ENCODE results near the gene PIP5K1B.

Gene PIP5K1B

GRCh38 chr9:68925175-68925574 is 220.1 kb downstream of the PIP5K1B start:
- Histone ChIP-seq H3K4me3 (no peak overlapping the region), H3K36me3 (replicated peaks) (no peaks in the 10 kb centered on the region), H3K4me1 (no peaks in the 10 kb centered on the region), H3K27me3 (ENCODE audit: low read depth) (peaks cover 4% of the 10 kb centered on the region; the same call in 1 of the 2 replicates), H3K9me3 (no peaks in the 10 kb centered on the region)
- in situ Hi-C loops (cut with MboI; ENCODE audit: low sequenced_read_pairs) = no loop called here
- no peak for DNase-seq (ENCODE audit: low spot score in 2 of 2)

GRCh38 chr9:68927165-68927564 is 222.1 kb downstream of the PIP5K1B start:
- Histone ChIP-seq H3K36me3 (replicated peaks) (no peaks in the 10 kb centered on the region), H3K4me1 (no peaks in the 10 kb centered on the region), H3K27me3 (ENCODE audit: low read depth) (peaks cover 4% of the 10 kb centered on the region; the same call in 1 of the 2 replicates), H3K9me3 (no peaks in the 10 kb centered on the region), H3K4me3 (no peak overlapping the region)
- DNase-seq (ENCODE audit: low spot score in 2 of 2) = no peak
- in situ Hi-C loops (cut with MboI; ENCODE audit: low sequenced_read_pairs) = no loop called here

GRCh38 chr9:68931821-68932220 is 226.8 kb downstream of the PIP5K1B start:
- 0 out of 2 replicates have a peak, but pooled peaks cover 4% of the 10 kb centered on the region for H3K27me3 ChIP-seq (ENCODE audit: low read depth)
- in situ Hi-C loops (cut with MboI; ENCODE audit: low sequenced_read_pairs) = no loop called here
- DNase-seq (ENCODE audit: low spot score in 2 of 2) = no peak

GRCh38 chr9:68932458-68932857 is 227.4 kb downstream of the PIP5K1B start:
- H3K9me3 ChIP-seq = no peaks in the 10 kb centered on the region
- H3K27me3 ChIP-seq (ENCODE audit: low read depth) = 0 out of 2 replicates have a peak, but pooled peaks cover 4% of the 10 kb centered on the region
- H3K4me3 ChIP-seq = no peak overlapping the region
- no peaks in the 10 kb centered on the region for H3K4me1 ChIP-seq
- no peak for DNase-seq (ENCODE audit: low spot score in 2 of 2)
- in situ Hi-C loops (cut with MboI; ENCODE audit: low sequenced_read_pairs) = no loop called here
- H3K36me3 ChIP-seq (replicated peaks) = no peaks in the 10 kb centered on the region

More at GRCh38 chr9:68931821-68932220, 226.8 kb downstream of the PIP5K1B start:
- H3K36me3 ChIP-seq (replicated peaks) = no peaks in the 10 kb centered on the region
- H3K4me1 ChIP-seq = no peaks in the 10 kb centered on the region
- H3K9me3 ChIP-seq = no peaks in the 10 kb centered on the region
- H3K4me3 ChIP-seq = no peak overlapping the region

GRCh38 chr9:68933434-68934328 is 228.6 kb downstream of the PIP5K1B start:
- Histone ChIP-seq H3K27me3 (ENCODE audit: low read depth) (0 out of 2 replicates have a peak, but pooled peaks cover 1% of the 10 kb centered on the region), H3K36me3 (replicated peaks) (no peaks in the 10 kb centered on the region), H3K9me3 (no peaks in the 10 kb centered on the region), H3K4me3 (no peak overlapping the region), H3K4me1 (no peaks in the 10 kb centered on the region)
- in situ Hi-C loops (cut with MboI; ENCODE audit: low sequenced_read_pairs) = no loop called here
- no peak for DNase-seq (ENCODE audit: low spot score in 2 of 2)

GRCh38 chr9:68934329-68934644 is 229.2 kb downstream of the PIP5K1B start:
- Histone ChIP-seq H3K27me3 (ENCODE audit: low read depth) (no peaks in the 10 kb centered on the region), H3K4me1 (no peaks in the 10 kb centered on the region), H3K4me3 (no peak overlapping the region), H3K36me3 (replicated peaks) (no peaks in the 10 kb centered on the region), H3K9me3 (no peaks in the 10 kb centered on the region)
- no peak for DNase-seq (ENCODE audit: low spot score in 2 of 2)
- in situ Hi-C loops (cut with MboI; ENCODE audit: low sequenced_read_pairs) = no loop called here

GRCh38 chr9:68940573-68940972 is 235.5 kb downstream of the PIP5K1B start:
- DNase-seq (ENCODE audit: low spot score in 2 of 2) = no peak
- Histone ChIP-seq H3K36me3 (replicated peaks) (no peaks in the 10 kb centered on the region), H3K27me3 (ENCODE audit: low read depth) (no peaks in the 10 kb centered on the region), H3K9me3 (no peaks in the 10 kb centered on the region), H3K4me3 (no peak overlapping the region), H3K4me1 (no peaks in the 10 kb centered on the region)
- in situ Hi-C loops (cut with MboI; ENCODE audit: low sequenced_read_pairs) = no loop called here

GRCh38 chr9:68941780-68942459 is 236.9 kb downstream of the PIP5K1B start:
- H3K9me3 ChIP-seq = no peaks in the 10 kb centered on the region
- no peaks in the 10 kb centered on the region for H3K27me3 ChIP-seq (ENCODE audit: low read depth)
- DNase-seq (ENCODE audit: low spot score in 2 of 2) = no peak
- no peak overlapping the region for H3K4me3 ChIP-seq
- in situ Hi-C loops (cut with MboI; ENCODE audit: low sequenced_read_pairs) = no loop called here
- no peaks in the 10 kb centered on the region for H3K4me1 ChIP-seq
- no peaks in the 10 kb centered on the region for H3K36me3 ChIP-seq (replicated peaks)

GRCh38 chr9:68942790-68943189 is 237.8 kb downstream of the PIP5K1B start:
- DNase-seq (ENCODE audit: low spot score in 2 of 2) = no peak
- in situ Hi-C loops (cut with MboI; ENCODE audit: low sequenced_read_pairs) = no loop called here
- no peaks in the 10 kb centered on the region for H3K36me3 ChIP-seq (replicated peaks)
- H3K4me1 ChIP-seq = no peaks in the 10 kb centered on the region
- no peaks in the 10 kb centered on the region for H3K27me3 ChIP-seq (ENCODE audit: low read depth)
- no peaks in the 10 kb centered on the region for H3K9me3 ChIP-seq
- H3K4me3 ChIP-seq = no peak overlapping the region

- Histone ChIP-seq H3K9me3 (no peaks in the 10 kb centered on the region), H3K27me3 (ENCODE audit: low read depth) (no peaks in the 10 kb centered on the region; the same call in none of the 2 replicates), H3K36me3 (replicated peaks) (no peaks in the 10 kb centered on the region), H3K4me1 (no peaks in the 10 kb centered on the region), H3K4me3 (no peak overlapping the region)
- in situ Hi-C loops (cut with MboI; ENCODE audit: low sequenced_read_pairs) = no loop called here
- no peak for DNase-seq (ENCODE audit: low spot score in 2 of 2)
Observed at GRCh38 chr9:68947015-68947414, 242.0 kb downstream of the PIP5K1B start.

GRCh38 chr9:68947842-68948569 is 243.0 kb downstream of the PIP5K1B start:
- H3K4me3 ChIP-seq = no peak overlapping the region
- in situ Hi-C loops (cut with MboI; ENCODE audit: low sequenced_read_pairs) = no loop called here
- H3K36me3 ChIP-seq (replicated peaks) = no peaks in the 10 kb centered on the region
- DNase-seq (ENCODE audit: low spot score in 2 of 2) = no peak
- no peaks in the 10 kb centered on the region; the same call in none of the 2 replicates for H3K27me3 ChIP-seq (ENCODE audit: low read depth)
- H3K9me3 ChIP-seq = no peaks in the 10 kb centered on the region
- H3K4me1 ChIP-seq = no peaks in the 10 kb centered on the region

GRCh38 chr9:68949271-68950000 is 244.4 kb downstream of the PIP5K1B start:
- no peak for DNase-seq (ENCODE audit: low spot score in 2 of 2)
- Histone ChIP-seq H3K36me3 (replicated peaks) (no peaks in the 10 kb centered on the region), H3K27me3 (ENCODE audit: low read depth) (no peaks in the 10 kb centered on the region; the same call in none of the 2 replicates), H3K4me1 (no peaks in the 10 kb centered on the region), H3K9me3 (no peaks in the 10 kb centered on the region), H3K4me3 (no peak overlapping the region)
- in situ Hi-C loops (cut with MboI; ENCODE audit: low sequenced_read_pairs) = no loop called here

- Histone ChIP-seq H3K4me3 (no peak overlapping the region), H3K27me3 (ENCODE audit: low read depth) (no peaks in the 10 kb centered on the region; the same call in none of the 2 replicates), H3K4me1 (no peaks in the 10 kb centered on the region), H3K36me3 (replicated peaks) (no peaks in the 10 kb centered on the region), H3K9me3 (no peaks in the 10 kb centered on the region)
- no peak for DNase-seq (ENCODE audit: low spot score in 2 of 2)
- in situ Hi-C loops (cut with MboI; ENCODE audit: low sequenced_read_pairs) = no loop called here
Observed at GRCh38 chr9:68950188-68950587, 245.1 kb downstream of the PIP5K1B start.

Measured in HAP-1 (cell line).